Right atrium auricular region (tissue), 2 donors: ENCODE data around the gene PRKCA. TPM values are rescaled to one million over a fixed set of nuclear protein-coding genes. Genes with fewer than 3 reads are reported as not detected.

Experiments used
- DNase-seq: peaks from one replicate; pipeline ENCODE4 v3.0.0-alpha.2; 2019; ENCODE audit warnings: low spot score
- H3K27ac ChIP-seq, 2 donors: fragments of 200-600 bp; sonication (generic); 1 replicate in 1 of 2; 2 replicates in 1 of 2; pipeline ENCODE4 v1.5.1; 2016 to 2019
- H3K27me3 ChIP-seq, 2 donors: fragments of 200-600 bp; sonication (generic); one replicate each; pipeline versions ENCODE4 v1.5.1 to v1.6.0; 2017 to 2019
- H3K36me3 ChIP-seq: fragments of 200-600 bp; sonication (generic); one replicate; pipeline ENCODE4 v1.5.1; 2016
- H3K4me1 ChIP-seq, 2 donors: fragments of 200-600 bp; sonication (generic); one replicate each; pipeline versions ENCODE4 v1.5.1 to v1.6.0; 2017 to 2019
- H3K4me3 ChIP-seq, 2 donors: fragments of 200-600 bp; sonication (generic); 1 replicate in 1 of 2; 2 replicates in 1 of 2; pipeline ENCODE4 v1.5.1; 2017 to 2019; ENCODE audit warnings: mild to moderate bottlenecking in 1 of 2, moderate library complexity in 1 of 2
- H3K9me3 ChIP-seq, 2 donors: fragments of 200-600 bp; sonication (generic); one replicate each; pipeline ENCODE4 v1.5.1; 2019
- CTCF ChIP-seq, 2 donors: fragments of 200-600 bp; sonication (generic); IDR thresholded peaks; one replicate each; pipeline ENCODE4 v1.5.1; 2019; ENCODE audit warnings: antibody characterized with exemption in 2 of 2
- total RNA-seq, 2 donors: library from RNA; depleted of rRNA; stranded (reverse); fragments of >200 nt; gene quantifications; one replicate each; pipeline ENCODE4 v1.1.0, GENCODE V29; 2016

The PRKCA gene
- total RNA-seq, 2 donors from 2014 or later, result 6.4 to 6.6 TPM

GRCh38 chr17:66749217-66749832, 446.9 kb downstream of the PRKCA start:
- Histone ChIP-seq H3K9me3 (no peaks in the 10 kb centered on the region), H3K36me3 (no peaks in the 10 kb centered on the region), H3K27ac (no peak overlapping the region), H3K4me3 (no peak overlapping the region), H3K27me3 (no peaks in the 10 kb centered on the region), H3K4me1 (no peaks in the 10 kb centered on the region)
- no peak for DNase-seq
- TF ChIP-seq CTCF (IDR thresholded peaks at IDR 0.05), result no peak

- no peaks in the 10 kb centered on the region for H3K4me1 ChIP-seq
- no peaks in the 10 kb centered on the region for H3K36me3 ChIP-seq
- no peaks in the 10 kb centered on the region for H3K27me3 ChIP-seq
- no peak for DNase-seq
- no peak for TF ChIP-seq CTCF (IDR thresholded peaks at IDR 0.05)
- no peak overlapping the region for H3K27ac ChIP-seq
- H3K9me3 ChIP-seq, result no peaks in the 10 kb centered on the region
- no peak overlapping the region for H3K4me3 ChIP-seq
Observed at GRCh38 chr17:66750116-66750515, 447.7 kb downstream of the PRKCA start.

- no peaks in the 10 kb centered on the region for H3K36me3 ChIP-seq
Observed at GRCh38 chr17:66750781-66751543, 448.5 kb downstream of the PRKCA start.

GRCh38 chr17:66751771-66752170, 449.4 kb downstream of the PRKCA start:
- no peak overlapping the region for H3K27ac ChIP-seq
- TF ChIP-seq CTCF (IDR thresholded peaks at IDR 0.05), result no peak
- no peaks in the 10 kb centered on the region for H3K36me3 ChIP-seq
- no peak for DNase-seq
- H3K9me3 ChIP-seq, result no peaks in the 10 kb centered on the region
- no peak overlapping the region for H3K4me3 ChIP-seq
- no peaks in the 10 kb centered on the region for H3K4me1 ChIP-seq
- H3K27me3 ChIP-seq, result no peaks in the 10 kb centered on the region

More at GRCh38 chr17:66750781-66751543, 448.5 kb downstream of the PRKCA start:
- no peak overlapping the region for H3K4me3 ChIP-seq
- H3K27ac ChIP-seq, result no peak overlapping the region
- H3K27me3 ChIP-seq, result no peaks in the 10 kb centered on the region
- no peaks in the 10 kb centered on the region for H3K9me3 ChIP-seq
- no peak for TF ChIP-seq CTCF (IDR thresholded peaks at IDR 0.05)
- DNase-seq, result no peak
- no peaks in the 10 kb centered on the region for H3K4me1 ChIP-seq

GRCh38 chr17:66752411-66752810, 450.0 kb downstream of the PRKCA start:
- DNase-seq, result no peak
- TF ChIP-seq CTCF (IDR thresholded peaks at IDR 0.05), result no peak
- no peaks in the 10 kb centered on the region for H3K27me3 ChIP-seq
- no peak overlapping the region for H3K27ac ChIP-seq
- no peak overlapping the region for H3K4me3 ChIP-seq
- no peaks in the 10 kb centered on the region for H3K36me3 ChIP-seq
- H3K9me3 ChIP-seq, result no peaks in the 10 kb centered on the region
- H3K4me1 ChIP-seq, result no peaks in the 10 kb centered on the region
